NCI-H146 treated with DMSO at 0.1 percent for 48 hours (cell line): ENCODE results near the gene TRIM39.

Experiments used
- DNase-seq: peaks from one replicate; lab custom pipeline; 2025; ENCODE audit not compliant: unreplicated experiment; lab: John Stamatoyannopoulos, UW

The TRIM39 gene

GRCh38 chr6:30327232-30327746, 562 bp downstream of the TRIM39 start:
- no peak for DNase-seq

DNA sequence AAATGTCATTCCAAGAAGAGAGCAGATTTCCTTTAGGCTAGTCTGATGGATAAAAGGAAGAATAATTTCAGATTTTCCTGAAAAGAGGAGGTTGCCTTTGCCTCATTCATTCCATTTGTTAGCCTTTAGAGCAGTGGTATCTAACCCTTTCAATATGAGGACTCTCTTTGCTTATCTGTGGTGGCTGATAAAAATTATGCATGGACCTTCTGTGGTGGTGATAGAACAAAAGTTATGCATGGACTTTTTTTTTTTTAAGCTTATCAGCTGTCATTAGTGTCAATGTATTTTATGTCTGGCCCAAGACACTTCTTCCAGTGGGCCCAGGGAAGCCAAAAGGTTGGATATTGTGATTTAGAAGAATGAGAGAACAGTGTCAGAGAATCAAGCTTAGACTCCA, 1.7 kb downstream of the TRIM39 start:
- DNase-seq = no peak

- DNase-seq = no peak
Measured at GRCh38 chr6:30329331-30329730, 2.6 kb downstream of the TRIM39 start.

GRCh38 chr6:30331981-30332380, 5.3 kb downstream of the TRIM39 start:
- DNase-seq = no peak

- no peak for DNase-seq
Measured at GRCh38 chr6:30334075-30334783, 7.5 kb downstream of the TRIM39 start.

- DNase-seq = no peak
Measured at GRCh38 chr6:30340589-30341054, 13.9 kb downstream of the TRIM39 start.

GRCh38 chr6:30341218-30341617, 14.5 kb downstream of the TRIM39 start:
- DNase-seq = no peak

DNA sequence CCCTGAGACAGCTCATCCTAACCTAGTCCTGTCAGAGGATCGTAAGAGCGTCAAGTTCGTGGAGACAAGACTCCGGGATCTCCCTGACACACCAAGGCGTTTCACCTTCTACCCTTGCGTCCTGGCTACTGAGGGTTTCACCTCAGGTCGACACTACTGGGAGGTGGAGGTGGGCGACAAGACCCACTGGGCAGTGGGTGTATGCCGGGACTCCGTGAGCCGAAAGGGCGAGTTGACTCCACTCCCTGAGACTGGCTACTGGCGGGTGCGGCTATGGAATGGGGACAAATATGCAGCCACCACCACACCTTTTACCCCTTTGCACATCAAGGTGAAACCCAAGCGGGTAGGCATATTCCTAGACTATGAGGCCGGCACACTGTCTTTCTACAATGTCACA, 15.0 kb downstream of the TRIM39 start:
- no peak for DNase-seq

- DNase-seq = no peak
Measured at GRCh38 chr6:30344191-30344867, 17.6 kb downstream of the TRIM39 start.

DNA sequence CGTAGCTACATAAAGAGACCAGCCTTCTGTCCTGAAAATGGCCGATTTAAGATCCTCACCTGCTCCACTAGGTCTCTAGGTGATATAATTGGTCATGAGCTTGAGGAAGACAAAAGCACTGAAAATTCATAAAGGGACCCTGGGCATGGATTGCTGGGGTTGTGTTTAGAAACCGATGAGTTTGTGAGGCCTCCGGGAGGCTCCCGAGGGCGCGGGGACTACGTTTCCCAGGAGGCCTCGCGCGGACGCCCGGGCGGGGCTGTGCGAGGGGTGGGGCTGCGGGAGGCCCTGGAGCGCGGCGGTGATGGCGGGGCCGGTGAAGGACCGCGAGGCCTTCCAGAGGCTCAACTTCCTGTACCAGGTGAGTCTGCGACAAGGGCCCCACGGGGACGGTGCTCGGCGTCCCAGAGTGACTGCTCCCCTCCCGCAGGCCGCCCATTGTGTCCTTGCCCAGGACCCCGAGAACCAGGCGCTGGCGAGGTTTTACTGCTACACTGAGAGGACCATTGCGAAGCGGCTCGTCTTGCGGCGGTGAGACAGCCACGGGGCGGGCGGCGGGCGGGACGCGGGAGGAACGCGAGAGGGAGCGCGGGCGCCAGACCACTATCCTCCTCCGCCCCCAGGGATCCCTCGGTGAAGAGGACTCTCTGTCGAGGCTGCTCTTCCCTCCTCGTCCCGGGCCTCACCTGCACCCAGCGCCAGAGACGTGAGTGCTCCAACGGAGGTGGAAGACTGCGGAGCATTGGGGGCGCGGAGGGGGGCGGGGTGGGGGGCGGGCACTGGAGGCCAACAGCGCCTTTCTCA, 18.3 kb downstream of the TRIM39 start, which contains the start of gene RPP21:
Gene RPP21 (plus strand): TSS at position 289 of the 804 bp plus-strand sequence. CDS start 16 bp downstream, at position 305.
- peak; percentile 52 for DNase-seq

DNA sequence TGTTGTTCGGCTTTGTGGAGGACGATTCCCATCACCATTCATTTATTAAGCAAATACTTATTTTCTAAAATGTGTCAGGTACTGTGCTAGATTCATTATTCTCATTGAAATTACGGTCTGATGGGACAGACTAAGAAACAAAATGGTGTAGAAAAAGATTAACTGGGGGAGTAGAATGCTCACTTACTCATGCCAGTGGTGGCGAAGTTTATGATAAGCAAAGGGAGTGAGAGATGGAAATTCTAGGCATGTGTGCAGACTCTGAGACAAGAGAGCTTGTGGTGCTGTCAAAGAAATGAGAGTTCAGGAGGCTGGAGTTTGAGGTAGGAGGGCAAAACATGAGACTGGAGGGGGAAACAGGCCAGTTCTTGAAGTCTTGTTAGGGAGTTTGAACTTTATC, 19.1 kb downstream of the TRIM39 start:
- no peak for DNase-seq

GRCh38 chr6:30348957-30349356, 22.2 kb downstream of the TRIM39 start:
- DNase-seq = no peak

DNA sequence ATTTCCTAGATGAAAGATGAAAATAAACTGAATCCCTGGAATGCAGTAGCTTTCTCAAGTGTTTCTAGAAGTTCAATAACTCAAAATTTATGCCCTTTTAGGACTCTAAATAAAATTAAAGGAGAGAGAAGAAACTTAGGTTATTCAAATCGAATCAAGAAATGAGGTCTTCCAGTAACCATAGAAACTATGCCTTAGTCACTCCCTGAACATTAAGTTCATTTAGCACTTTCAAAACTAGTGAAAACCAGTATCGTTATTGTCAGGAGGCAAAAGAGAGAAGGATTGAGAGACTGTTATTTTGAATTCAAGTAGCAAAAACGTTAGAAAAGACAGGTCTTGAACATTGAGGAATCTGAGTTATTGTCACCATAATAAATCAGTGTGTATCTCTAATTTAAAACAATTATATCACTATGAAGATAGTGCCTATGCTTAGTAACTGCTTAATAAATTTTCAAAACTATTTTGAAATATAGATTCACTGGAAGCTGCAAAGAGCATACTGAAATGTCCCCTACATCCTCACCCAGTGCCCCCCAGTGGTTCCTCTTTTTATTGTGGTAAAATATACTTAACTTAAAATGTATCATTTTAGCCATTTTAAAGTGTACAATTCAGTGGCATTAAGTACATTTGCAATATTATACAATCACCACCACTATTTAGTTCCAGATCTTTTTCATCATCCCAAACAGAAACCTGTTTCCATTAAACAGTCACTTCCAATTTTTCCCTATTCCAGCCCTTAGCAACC, 22.9 kb downstream of the TRIM39 start:
- DNase-seq = no peak

DNA sequence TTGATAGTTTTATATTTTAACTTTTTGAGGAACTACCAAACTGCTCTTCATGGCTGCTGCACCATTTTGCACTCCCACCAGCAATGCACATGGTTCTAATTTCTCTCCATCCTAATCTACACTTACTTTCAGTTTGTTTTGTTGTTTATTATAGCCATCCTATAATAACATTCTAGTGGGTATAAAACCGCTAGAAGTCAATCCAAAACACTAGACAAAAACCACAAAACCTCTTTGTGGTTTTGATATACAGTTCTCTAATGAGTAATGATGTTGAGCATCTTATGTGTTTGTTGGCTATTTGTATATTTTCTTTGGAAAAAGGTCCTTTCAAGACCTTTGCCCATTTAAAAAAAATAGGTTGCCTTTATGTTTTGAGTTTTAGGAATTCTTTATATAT, 23.8 kb downstream of the TRIM39 start:
- no peak for DNase-seq

DNA sequence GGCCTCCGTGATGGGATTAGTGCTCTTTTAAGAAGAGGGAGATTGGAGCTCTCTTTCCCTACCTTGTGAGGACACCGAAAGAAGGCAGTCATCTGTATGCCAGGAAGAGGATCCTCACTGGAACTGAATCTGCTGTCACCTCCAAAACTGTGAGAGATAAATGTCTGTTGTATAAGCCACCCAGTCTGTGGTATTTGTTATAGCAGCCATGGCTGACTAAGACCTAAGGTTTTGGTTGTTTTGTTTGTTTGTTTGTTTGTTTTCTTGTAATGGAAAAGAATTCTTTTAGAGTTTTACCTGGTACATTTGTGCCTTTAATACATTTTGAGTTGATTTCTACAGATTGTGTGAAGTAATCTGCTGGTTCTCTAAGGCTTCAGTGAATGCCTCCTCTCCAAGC, 25.8 kb downstream of the TRIM39 start:
- DNase-seq = no peak

DNA sequence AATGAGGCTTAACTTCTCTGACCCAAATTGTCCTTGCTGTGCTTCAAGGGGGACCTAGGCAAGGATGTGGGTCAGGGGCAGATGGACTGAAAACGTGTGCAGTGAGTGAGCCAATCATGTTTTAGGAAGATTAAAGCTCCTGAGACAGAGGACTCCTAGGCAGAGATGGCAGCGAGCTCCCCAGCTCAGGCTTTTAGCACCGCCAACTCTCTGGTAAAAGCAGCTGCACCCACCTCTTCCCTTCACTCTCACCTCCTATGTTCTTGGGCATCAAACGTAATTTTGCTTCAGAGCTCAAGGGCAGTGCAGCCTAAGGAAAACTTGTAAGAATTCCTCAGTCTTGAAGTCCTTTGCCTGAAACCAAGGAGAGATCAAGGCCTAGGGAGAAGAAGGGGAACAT, 28.6 kb downstream of the TRIM39 start:
- no peak for DNase-seq

DNA sequence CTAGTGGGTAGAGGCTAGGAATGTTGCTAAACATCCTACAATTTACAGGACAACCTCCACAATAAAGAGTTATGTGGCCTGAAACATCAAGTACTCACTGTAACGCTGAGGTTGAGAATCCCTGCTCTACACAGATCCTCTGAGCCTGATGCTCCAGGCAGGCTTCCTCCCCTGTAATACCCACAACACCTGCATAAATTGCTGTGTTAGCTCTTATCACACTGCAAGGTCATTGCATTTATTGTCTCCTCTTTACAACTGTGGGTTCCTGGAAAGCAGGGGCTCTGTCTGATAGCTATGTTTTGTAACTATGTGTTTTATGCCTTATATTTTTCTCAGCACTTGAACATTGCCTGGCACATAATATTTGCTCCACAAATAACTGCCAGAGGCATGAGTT, 29.8 kb downstream of the TRIM39 start:
- no peak for DNase-seq

- DNase-seq = peak; percentile 46
Measured at GRCh38 chr6:30357678-30358540, 31.2 kb downstream of the TRIM39 start.

- DNase-seq = no peak
Measured at GRCh38 chr6:30359276-30359675, 32.5 kb downstream of the TRIM39 start.

- no peak for DNase-seq
Measured at GRCh38 chr6:30360139-30360538, 33.4 kb downstream of the TRIM39 start.
